ENCODE data around the gene DOK6. TPM values are rescaled to one million over a fixed set of nuclear protein-coding genes. Genes with fewer than 3 reads are reported as not detected.

Gene DOK6
- total and polyA plus RNA-seq, 2 of the 13 experiments (the other 11 are each of a cell fraction or from before 2014, with no cell fraction given) = 17.0 to 17.2 TPM

DNA sequence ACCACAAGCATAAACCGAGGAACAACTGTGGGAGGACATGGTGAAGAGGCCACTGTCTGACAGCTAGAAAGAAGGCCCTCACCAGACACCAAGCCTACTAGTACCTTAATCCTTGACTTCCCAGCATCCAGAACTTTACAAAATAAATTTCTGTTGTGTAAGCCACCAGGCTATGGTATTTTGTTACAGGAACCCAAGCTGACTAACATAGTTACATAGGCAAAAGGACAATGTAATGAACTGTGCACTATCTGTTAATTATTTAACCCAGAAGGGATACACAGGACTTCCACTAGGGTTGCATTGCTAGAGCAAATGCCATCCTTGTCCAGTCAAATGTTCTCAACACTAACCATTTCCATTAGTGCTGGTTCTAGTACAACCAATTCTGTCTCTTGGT lies 47.7 kb upstream of the DOK6 start (continued):
- TF ChIP-seq, protein P1, sequence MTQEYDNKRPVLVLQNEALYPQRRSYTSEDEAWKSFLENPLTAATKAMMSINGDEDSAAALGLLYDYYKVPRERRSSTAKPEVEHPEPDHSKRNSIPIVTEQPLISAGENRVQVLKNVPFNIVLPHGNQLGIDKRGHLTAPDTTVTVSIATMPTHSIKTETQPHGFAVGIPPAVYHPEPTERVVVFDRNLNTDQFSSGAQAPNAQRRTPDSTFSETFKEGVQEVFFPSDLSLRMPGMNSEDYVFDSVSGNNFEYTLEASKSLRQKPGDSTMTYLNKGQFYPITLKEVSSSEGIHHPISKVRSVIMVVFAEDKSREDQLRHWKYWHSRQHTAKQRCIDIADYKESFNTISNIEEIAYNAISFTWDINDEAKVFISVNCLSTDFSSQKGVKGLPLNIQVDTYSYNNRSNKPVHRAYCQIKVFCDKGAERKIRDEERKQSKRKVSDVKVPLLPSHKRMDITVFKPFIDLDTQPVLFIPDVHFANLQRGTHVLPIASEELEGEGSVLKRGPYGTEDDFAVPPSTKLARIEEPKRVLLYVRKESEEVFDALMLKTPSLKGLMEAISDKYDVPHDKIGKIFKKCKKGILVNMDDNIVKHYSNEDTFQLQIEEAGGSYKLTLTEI (CRISPR knock-in tag; conservative IDR thresholded peaks at IDR 0.05) = no peak
- no peak; the same call in 1 of the 2 replicates for TF ChIP-seq ZNF788 (CRISPR knock-in tag; IDR thresholded peaks at IDR 0.05; ENCODE audit: borderline replicate concordance)
- TF ChIP-seq ZMAT3 (CRISPR knock-in tag; conservative IDR thresholded peaks at IDR 0.05) = no peak
- TF ChIP-seq RORA (CRISPR knock-in tag; IDR thresholded peaks at IDR 0.05) = no peak
- 0 out of 2 replicates have a peak, but pooled peaks have one; percentile 21 for TF ChIP-seq ZNF614 (CRISPR knock-in tag; IDR thresholded peaks at IDR 0.05; ENCODE audit: borderline replicate concordance)
- TF ChIP-seq, protein P2, sequence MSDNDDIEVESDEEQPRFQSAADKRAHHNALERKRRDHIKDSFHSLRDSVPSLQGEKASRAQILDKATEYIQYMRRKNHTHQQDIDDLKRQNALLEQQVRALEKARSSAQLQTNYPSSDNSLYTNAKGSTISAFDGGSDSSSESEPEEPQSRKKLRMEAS (IDR thresholded peaks at IDR 0.05) = 0 out of 2 replicates have a peak, but pooled peaks have one; percentile 16
- TF ChIP-seq RARA (CRISPR knock-in tag; IDR thresholded peaks at IDR 0.05) = peak; percentile 50; the same call in 1 of the 2 replicates
- TF ChIP-seq ZFYVE20 (CRISPR knock-in tag; IDR thresholded peaks at IDR 0.05; ENCODE audit: borderline replicate concordance, low read depth) = no peak
- TF ChIP-seq ZNF143 (CRISPR knock-in tag; IDR thresholded peaks at IDR 0.05) = no peak
- TF ChIP-seq SP4 (CRISPR knock-in tag; IDR thresholded peaks at IDR 0.05) = no peak
- TF ChIP-seq ELF3 (CRISPR knock-in tag; IDR thresholded peaks at IDR 0.05) = peak; percentile 64; the same call in 1 of the 2 replicates
- TF ChIP-seq, protein P3, sequence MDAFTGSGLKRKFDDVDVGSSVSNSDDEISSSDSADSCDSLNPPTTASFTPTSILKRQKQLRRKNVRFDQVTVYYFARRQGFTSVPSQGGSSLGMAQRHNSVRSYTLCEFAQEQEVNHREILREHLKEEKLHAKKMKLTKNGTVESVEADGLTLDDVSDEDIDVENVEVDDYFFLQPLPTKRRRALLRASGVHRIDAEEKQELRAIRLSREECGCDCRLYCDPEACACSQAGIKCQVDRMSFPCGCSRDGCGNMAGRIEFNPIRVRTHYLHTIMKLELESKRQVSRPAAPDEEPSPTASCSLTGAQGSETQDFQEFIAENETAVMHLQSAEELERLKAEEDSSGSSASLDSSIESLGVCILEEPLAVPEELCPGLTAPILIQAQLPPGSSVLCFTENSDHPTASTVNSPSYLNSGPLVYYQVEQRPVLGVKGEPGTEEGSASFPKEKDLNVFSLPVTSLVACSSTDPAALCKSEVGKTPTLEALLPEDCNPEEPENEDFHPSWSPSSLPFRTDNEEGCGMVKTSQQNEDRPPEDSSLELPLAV (CRISPR knock-in tag; conservative IDR thresholded peaks at IDR 0.05; ENCODE audit: low read depth) = no peak
- TF ChIP-seq ATF7-NPFF (CRISPR knock-in tag; IDR thresholded peaks at IDR 0.05; ENCODE audit: low read depth) = no peak
- TF ChIP-seq ZFP41 (CRISPR knock-in tag; IDR thresholded peaks at IDR 0.05; ENCODE audit: borderline replicate concordance) = no peak
- TF ChIP-seq XBP1 (CRISPR knock-in tag; IDR thresholded peaks at IDR 0.05) = no peak
- TF ChIP-seq, protein P4, sequence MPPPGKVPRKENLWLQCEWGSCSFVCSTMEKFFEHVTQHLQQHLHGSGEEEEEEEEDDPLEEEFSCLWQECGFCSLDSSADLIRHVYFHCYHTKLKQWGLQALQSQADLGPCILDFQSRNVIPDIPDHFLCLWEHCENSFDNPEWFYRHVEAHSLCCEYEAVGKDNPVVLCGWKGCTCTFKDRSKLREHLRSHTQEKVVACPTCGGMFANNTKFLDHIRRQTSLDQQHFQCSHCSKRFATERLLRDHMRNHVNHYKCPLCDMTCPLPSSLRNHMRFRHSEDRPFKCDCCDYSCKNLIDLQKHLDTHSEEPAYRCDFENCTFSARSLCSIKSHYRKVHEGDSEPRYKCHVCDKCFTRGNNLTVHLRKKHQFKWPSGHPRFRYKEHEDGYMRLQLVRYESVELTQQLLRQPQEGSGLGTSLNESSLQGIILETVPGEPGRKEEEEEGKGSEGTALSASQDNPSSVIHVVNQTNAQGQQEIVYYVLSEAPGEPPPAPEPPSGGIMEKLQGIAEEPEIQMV (CRISPR knock-in tag; IDR thresholded peaks at IDR 0.05; ENCODE audit: low read depth) = no peak
- TF ChIP-seq, protein P5, sequence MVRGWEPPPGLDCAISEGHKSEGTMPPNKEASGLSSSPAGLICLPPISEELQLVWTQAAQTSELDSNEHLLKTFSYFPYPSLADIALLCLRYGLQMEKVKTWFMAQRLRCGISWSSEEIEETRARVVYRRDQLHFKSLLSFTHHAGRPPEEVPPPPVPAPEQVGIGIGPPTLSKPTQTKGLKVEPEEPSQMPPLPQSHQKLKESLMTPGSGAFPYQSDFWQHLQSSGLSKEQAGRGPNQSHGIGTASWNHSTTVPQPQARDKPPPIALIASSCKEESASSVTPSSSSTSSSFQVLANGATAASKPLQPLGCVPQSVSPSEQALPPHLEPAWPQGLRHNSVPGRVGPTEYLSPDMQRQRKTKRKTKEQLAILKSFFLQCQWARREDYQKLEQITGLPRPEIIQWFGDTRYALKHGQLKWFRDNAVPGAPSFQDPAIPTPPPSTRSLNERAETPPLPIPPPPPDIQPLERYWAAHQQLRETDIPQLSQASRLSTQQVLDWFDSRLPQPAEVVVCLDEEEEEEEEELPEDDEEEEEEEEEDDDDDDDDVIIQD (CRISPR knock-in tag; IDR thresholded peaks at IDR 0.05; ENCODE audit: low read depth) = peak; percentile 93
- TF ChIP-seq SOX6 (IDR thresholded peaks at IDR 0.05) = no peak
- TF ChIP-seq SOX6 (CRISPR knock-in tag; IDR thresholded peaks at IDR 0.05) = peak; percentile 78
- no peak for TF ChIP-seq IKZF1 (IDR thresholded peaks at IDR 0.05)
- TF ChIP-seq ZNF678 (CRISPR knock-in tag; IDR thresholded peaks at IDR 0.05) = no peak
- no peak for TF ChIP-seq MYC (CRISPR knock-in tag; IDR thresholded peaks at IDR 0.05; ENCODE audit: borderline replicate concordance)
- peak; percentile 26; the same call in 1 of the 2 replicates for TF ChIP-seq MIER3 (CRISPR knock-in tag; IDR thresholded peaks at IDR 0.05; ENCODE audit: borderline replicate concordance)
- no peak for TF ChIP-seq IKZF4 (CRISPR knock-in tag; IDR thresholded peaks at IDR 0.05; ENCODE audit: borderline replicate concordance, low read depth, not compliant biosample characterization)
- no peak for TF ChIP-seq ZNF121 (CRISPR knock-in tag; IDR thresholded peaks at IDR 0.05)
- TF ChIP-seq ZMYM4 (CRISPR knock-in tag; IDR thresholded peaks at IDR 0.05) = peak; percentile 53; the same call in 1 of the 2 replicates
